GDM1 (cell line): ENCODE results near the gene PBX3.
"Not testable (repeated sequence)": the region's sequence is repeated elsewhere in the genome, so short reads cannot be mapped to it uniquely, and the experiment has no call there.

Source experiments
- DNase-seq: peaks from one replicate; lab custom pipeline; 2025; lab: John Stamatoyannopoulos, UW

The PBX3 gene

DNA sequence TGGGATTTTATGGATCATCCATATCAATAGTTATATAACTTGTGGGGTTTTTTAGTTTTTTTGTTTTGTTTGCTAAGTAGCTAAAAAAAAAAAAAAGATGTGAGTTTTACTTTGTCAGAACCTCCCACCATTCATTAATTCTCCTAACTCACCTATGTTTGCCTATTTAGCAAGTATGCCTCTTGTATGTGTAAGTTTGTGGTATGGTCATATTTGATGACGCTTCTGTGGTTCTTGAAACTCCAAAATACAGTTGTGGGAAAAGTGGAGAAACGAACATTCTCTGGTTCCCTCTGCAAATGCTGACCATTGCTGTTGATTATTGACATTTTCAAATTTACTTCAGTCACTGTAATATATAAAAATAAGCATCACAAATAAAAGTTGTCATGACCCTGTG is 75.7 kb downstream of the PBX3 start:
- DNase-seq: no peak

- not testable (repeated sequence) for DNase-seq
Measured at GRCh38 chr9:125823874-125824406, 76.8 kb downstream of the PBX3 start.

- no peak for DNase-seq
Measured at GRCh38 chr9:125825762-125826161, 78.6 kb downstream of the PBX3 start.

DNA sequence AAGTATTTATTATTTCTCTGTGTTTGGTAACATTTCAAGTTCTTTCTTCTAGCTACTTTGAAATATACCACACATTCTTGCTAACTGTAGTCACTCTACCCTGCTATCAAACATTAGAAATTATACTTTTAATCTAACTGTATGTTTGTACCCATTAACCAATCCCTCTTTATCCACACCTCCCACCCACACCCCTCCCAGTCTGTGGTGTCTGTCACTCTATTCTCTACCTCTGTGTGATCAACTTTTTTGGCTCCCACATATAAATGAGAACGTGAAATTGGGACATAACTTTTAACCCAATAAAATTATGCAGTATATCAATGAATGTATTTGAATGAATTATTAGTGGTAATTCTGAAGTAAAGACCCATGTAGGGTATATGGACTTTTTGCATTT is 79.7 kb downstream of the PBX3 start:
- DNase-seq: no peak

- peak; percentile 15 for DNase-seq
Measured at GRCh38 chr9:125829743-125830142, 82.6 kb downstream of the PBX3 start.

- no peak for DNase-seq
Measured at GRCh38 chr9:125831054-125831453, 83.9 kb downstream of the PBX3 start.

DNA sequence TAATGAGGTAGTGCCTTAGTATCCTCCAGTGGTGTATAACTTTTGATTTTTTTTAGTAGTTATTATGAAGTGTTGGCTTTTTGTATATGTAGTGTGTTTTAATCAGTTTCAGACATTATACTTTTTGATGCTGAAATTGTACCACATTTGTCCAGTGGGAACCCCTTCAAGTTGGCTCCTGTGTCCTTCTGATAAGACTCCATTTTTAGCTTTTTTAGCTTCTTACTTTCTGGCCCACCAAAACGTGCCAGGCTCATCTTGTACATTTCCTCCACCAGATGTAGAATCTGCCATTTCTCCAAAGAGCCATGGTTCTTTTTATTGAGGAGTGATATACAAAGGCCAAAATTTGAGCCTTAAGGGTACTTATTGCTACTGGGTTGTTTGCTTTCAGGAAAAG is 84.4 kb downstream of the PBX3 start:
- DNase-seq: no peak

GRCh38 chr9:125835655-125836054 is 88.5 kb downstream of the PBX3 start:
- no peak for DNase-seq

- DNase-seq: no peak
Measured at GRCh38 chr9:125839317-125839716, 92.1 kb downstream of the PBX3 start.

DNA sequence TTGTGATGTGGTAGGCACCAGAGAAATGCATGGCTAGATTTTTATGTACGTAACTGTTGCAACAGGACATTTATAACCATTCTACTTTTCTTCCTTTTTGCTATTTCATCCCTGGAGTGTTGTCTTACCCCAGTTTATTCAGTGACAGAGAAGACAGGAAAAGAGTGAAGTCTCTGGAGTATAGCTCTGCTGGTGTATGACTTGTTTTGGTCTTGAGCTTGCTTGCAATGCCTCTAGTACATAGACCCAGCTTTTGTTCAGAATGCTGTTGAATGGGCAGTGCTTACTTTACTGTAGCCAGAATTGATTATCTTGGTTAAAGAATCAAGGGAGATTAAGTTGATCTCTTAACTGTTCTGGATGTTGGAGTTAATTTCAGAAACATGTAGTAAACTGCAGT is 94.3 kb downstream of the PBX3 start:
- DNase-seq: no peak

DNA sequence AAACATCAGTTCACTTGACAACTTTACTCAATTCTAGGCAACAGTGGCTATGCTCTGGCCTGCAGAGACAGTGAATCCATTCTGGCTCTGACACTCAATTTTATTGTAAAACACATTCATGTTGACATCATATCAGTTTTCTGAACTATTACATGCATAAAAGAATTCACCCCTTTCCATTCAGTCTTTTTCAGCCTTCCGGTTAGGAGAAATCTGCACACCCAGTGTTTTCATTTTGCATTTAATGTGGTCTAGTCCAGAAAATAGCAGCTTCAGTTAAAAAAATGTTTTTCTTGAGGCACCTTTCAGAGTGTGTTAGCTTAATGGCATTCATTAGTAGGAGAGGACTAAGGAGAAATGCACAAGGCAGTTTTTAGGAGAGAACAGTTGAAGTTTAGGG is 95.1 kb downstream of the PBX3 start:
- no peak for DNase-seq

- DNase-seq: no peak
Measured at GRCh38 chr9:125843646-125844045, 96.5 kb downstream of the PBX3 start.

GRCh38 chr9:125844611-125845010 is 97.4 kb downstream of the PBX3 start:
- DNase-seq: no peak

DNA sequence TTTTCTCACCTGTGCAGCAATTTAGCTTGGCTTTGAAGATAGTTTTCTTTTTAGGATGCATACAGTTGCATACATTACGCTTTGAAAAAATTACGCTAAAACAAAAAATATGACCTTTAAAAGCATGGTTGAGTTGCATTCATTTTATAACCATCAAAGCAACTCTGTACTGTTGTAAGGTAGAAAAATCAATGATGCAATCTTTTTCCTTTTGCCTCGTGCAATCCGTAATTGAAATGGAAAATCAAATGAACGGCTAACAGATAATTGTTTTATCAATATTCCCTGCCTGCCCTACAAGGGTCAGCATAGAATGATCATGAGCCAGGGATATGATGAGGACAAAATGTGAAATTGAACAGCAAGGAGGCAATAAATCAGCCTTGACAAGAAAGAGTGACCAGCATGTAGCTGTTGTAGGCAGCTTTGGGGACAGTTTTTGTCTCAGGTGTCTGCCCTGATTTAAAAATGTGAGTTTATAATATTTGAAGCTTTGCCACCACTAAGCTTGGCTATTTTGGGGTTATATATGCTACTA is 98.2 kb downstream of the PBX3 start:
- no peak for DNase-seq

- no peak for DNase-seq
Measured at GRCh38 chr9:125847735-125848134, 100.6 kb downstream of the PBX3 start.

- no peak for DNase-seq
Measured at GRCh38 chr9:125850106-125850632, 103.0 kb downstream of the PBX3 start.

DNA sequence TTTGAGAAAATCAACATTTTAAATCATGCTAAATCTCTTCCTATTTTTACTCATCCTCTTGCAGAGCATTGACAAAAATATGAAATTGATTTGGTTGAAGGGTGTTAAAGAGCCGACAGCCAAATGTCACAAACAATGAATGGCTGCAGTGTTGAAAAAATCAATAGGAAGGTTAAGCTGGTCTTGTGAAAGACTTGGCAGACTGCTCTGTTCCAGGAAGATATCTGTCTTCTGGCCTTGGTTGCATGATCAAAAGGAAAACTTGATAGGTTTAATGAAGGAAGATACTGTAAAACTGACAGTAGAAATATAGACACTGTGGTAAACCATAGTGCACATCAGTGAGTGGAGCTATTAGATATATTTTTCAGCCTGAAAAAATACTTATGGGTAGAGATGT is 103.6 kb downstream of the PBX3 start:
- DNase-seq: no peak

GRCh38 chr9:125851979-125852378 is 104.8 kb downstream of the PBX3 start:
- no peak for DNase-seq

GRCh38 chr9:125852386-125852785 is 105.2 kb downstream of the PBX3 start:
- DNase-seq: no peak

- DNase-seq: no peak
Measured at GRCh38 chr9:125854553-125855275, 107.5 kb downstream of the PBX3 start.

DNA sequence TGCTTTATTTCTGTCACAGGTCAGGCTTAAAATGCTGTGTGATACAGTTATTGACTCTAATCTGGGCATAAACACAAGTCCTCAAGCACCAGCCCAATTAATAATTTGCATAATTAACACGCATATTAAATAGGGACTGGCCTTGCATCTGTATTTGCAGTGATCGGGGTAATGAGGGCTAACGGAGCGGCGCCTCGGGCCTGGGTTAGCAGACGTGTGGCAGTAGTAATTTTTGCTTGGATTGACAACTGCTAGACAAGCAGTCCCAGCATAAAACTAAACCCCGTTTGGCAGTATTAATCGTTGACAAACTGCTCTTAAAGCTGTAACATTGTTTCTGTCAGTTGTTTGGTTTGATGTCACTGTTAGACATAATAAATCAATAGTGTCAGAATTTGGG is 109.2 kb downstream of the PBX3 start:
- DNase-seq: no peak

DNA sequence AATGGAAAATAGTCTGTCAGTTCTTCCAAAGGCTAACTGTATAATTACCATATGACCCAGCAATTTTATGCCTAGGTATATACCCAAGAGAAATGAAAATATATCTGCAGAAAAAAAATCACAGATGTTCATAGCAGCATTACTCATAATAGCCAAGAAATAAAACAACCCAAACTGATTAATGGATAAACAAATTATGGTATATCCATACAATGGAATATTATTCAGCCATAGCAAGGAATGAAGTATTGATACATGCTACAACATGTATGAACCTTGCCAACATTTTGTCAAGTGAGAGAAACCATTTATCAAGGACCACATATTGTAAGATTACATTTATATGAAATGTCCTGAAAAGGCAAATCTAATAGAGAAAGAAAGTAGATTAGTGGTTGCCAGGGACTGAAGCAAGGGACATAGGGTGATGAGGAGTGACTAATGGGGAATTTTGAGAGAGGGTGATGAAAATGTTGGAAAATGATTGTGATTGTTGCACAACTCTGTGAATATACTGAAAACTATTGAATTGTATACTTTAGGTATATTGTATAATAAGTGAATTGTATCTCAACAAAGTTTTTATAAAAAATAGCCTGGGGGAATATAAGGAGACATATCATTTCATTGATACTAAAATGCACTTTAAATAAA is 114.4 kb downstream of the PBX3 start:
- DNase-seq: no peak

DNA sequence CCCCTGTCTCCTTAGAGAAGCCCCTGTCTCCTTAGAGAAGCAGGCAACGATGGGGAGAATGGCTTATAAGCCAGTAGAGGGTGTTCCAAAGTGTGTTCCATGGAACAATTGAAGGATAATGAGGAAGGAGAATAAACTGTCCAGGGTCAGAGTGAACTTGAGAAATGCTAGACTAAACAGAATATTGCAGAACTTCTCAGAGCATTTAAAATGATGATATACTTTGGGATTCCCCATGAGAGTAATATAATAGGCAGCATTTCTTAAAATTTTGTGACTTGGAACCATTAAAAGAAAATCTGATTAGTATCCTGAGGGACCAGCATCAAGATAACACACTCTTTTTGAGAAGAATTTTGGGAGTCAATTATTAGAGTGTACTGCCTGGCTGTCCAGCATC is 116.8 kb downstream of the PBX3 start:
- DNase-seq: no peak
